H1 (cell line): ENCODE data around the gene RPS21. TPM values are rescaled to one million over a fixed set of nuclear protein-coding genes. Genes with fewer than 3 reads are reported as not detected.
A peak's percentile ranks its signal among the peaks of the same experiment; 100 is the strongest.
"Not testable (repeated sequence)": the region's sequence is repeated elsewhere in the genome, so short reads cannot be mapped to it uniquely, and the experiment has no call there.

ENCODE experiments used
- CTCF ChIA-PET: fragments of 300-600 bp; sonication (Branson Sonifier 250); formaldehyde crosslinking; loops from one replicate; lab custom pipeline; 2021; ENCODE audit not compliant: partially characterized antibody; lab: Charles Lee
- POLR2A ChIA-PET: fragments of 300-600 bp; sonication (Branson Sonifier 250); formaldehyde crosslinking; loops from one replicate; lab custom pipeline; 2021; ENCODE audit warnings: inconsistent platforms; ENCODE audit not compliant: partially characterized antibody; lab: Charles Lee
- DNase-seq, 2 experiments: peaks; one replicate each; pipeline versions ENCODE4 v3.0.0 to v3.0.0-alpha.2; 2010 to 2022; ENCODE audit warnings: low spot score in 2 of 2, low read depth in 1 of 2, mixed read lengths in 1 of 2
- FAIRE-seq: peaks from 2 replicates; lab custom pipeline; 2011; peaks lifted over from hg19 to GRCh38; lab: Jason Lieb, UNC
- H2AFZ ChIP-seq: 2 replicates; pipeline ENCODE4 v1.8.1; 2012; ENCODE audit warnings: low read length, inconsistent platforms
- H2AK5ac ChIP-seq: 2 replicates; pipeline ENCODE4 v1.6.1; 2013; ENCODE audit warnings: low read depth, low read length
- H2BK120ac ChIP-seq: replicated peaks from 2 replicates; pipeline ENCODE3; 2013; ENCODE audit warnings: low read depth, low read length, inconsistent platforms
- H2BK12ac ChIP-seq: 2 replicates; pipeline ENCODE4 v1.6.1; 2013; ENCODE audit warnings: low read depth, low read length
- H2BK15ac ChIP-seq: 2 replicates; pipeline ENCODE4 v1.6.1; 2013; ENCODE audit warnings: low read length
- H2BK20ac ChIP-seq: 2 replicates; pipeline ENCODE4 v1.6.1; 2013; ENCODE audit warnings: low read length
- H2BK5ac ChIP-seq: 2 replicates; pipeline ENCODE4 v1.6.1; 2013; ENCODE audit warnings: low read depth, low read length
- H3K14ac ChIP-seq: 2 replicates; pipeline ENCODE4 v1.6.1; 2013; ENCODE audit warnings: inconsistent platforms; ENCODE audit not compliant: insufficient read length
- H3K18ac ChIP-seq: 2 replicates; pipeline ENCODE4 v1.6.1; 2013; ENCODE audit warnings: low read length; ENCODE audit errors: extremely low read depth
- H3K23ac ChIP-seq: 2 replicates; pipeline ENCODE4 v1.6.1; 2013; ENCODE audit warnings: inconsistent platforms; ENCODE audit not compliant: insufficient read length
- H3K23me2 ChIP-seq: 2 replicates; pipeline ENCODE4 v1.6.1; 2013; ENCODE audit warnings: low read depth, low read length
- H3K27ac ChIP-seq: 2 replicates; pipeline ENCODE4 v1.6.1; 2011; ENCODE audit warnings: low read depth, low read length, inconsistent platforms
- H3K27me3 ChIP-seq, 4 experiments: replicated peaks in 1 of 4; 1 replicate in 1 of 4; 2 replicates in 3 of 4; pipeline versions ENCODE4 v1.6.1 to v1.8.1; 2011 to 2013; ENCODE audit warnings: low read length in 3 of 4, mild to moderate bottlenecking in 3 of 4, inconsistent platforms in 2 of 4, mixed read lengths in 2 of 4, moderate library complexity in 1 of 4; ENCODE audit not compliant: control insufficient read depth in 3 of 4, insufficient read depth in 3 of 4; ENCODE audit errors: extremely low read depth in 1 of 4
- H3K36me3 ChIP-seq, 4 experiments: 2 replicates each; pipeline versions ENCODE4 v1.6.1 to v1.8.1; 2011 to 2013; ENCODE audit warnings: mild to moderate bottlenecking in 4 of 4, low read length in 3 of 4, moderate library complexity in 2 of 4, control low read depth in 1 of 4, inconsistent platforms in 1 of 4; ENCODE audit not compliant: insufficient read depth in 4 of 4, control insufficient read depth in 2 of 4
- H3K4ac ChIP-seq: replicated peaks from 2 replicates; pipeline ENCODE3; 2013; ENCODE audit warnings: low read length, low read depth, mixed read lengths, inconsistent platforms; ENCODE audit not compliant: insufficient read length
- H3K4me1 ChIP-seq, 4 experiments: replicated peaks in 1 of 4; 1 replicate in 1 of 4; 2 replicates in 3 of 4; pipeline versions ENCODE4 v1.6.1 to v1.8.1; 2011 to 2013; ENCODE audit warnings: low read length in 3 of 4, inconsistent platforms in 2 of 4, mixed read lengths in 1 of 4; ENCODE audit not compliant: insufficient read depth in 4 of 4, control insufficient read depth in 3 of 4
- H3K4me2 ChIP-seq, 2 experiments: 2 replicates each; pipeline versions ENCODE4 v1.6.1 to v1.8.1; 2011 to 2013; ENCODE audit warnings: low read depth in 2 of 2, low read length in 2 of 2, control low read depth in 1 of 2, inconsistent platforms in 1 of 2, mild to moderate bottlenecking in 1 of 2; ENCODE audit not compliant: insufficient read depth in 1 of 2
- H3K4me3 ChIP-seq, 4 experiments: fragments of 200-600, 300-600 bp in 1 of 4; sonication (generic), shearing (Covaris generic), sonication (Bioruptor Twin) in 1 of 4; 2 replicates each; pipeline versions ENCODE4 v1.5.1 to v1.8.1; 2011 to 2016; ENCODE audit warnings: low read length in 4 of 4, low read depth in 3 of 4, control low read depth in 2 of 4, inconsistent platforms in 2 of 4, mild to moderate bottlenecking in 2 of 4, mixed read lengths in 1 of 4, moderate library complexity in 1 of 4; ENCODE audit not compliant: insufficient read depth in 2 of 4; ENCODE audit errors: extremely low read depth in 1 of 4
- H3K56ac ChIP-seq: replicated peaks from 2 replicates; pipeline ENCODE3; 2013; ENCODE audit warnings: low read depth, mild to moderate bottlenecking, mixed read lengths, low read length, inconsistent platforms; ENCODE audit not compliant: insufficient read length
- H3K79me1 ChIP-seq: 2 replicates; pipeline ENCODE4 v1.6.1; 2013; ENCODE audit warnings: low read depth, low read length, control low read depth
- H3K79me2 ChIP-seq, 2 experiments: 2 replicates each; pipeline versions ENCODE4 v1.6.1 to v1.8.1; 2012 to 2013; ENCODE audit warnings: low read length in 2 of 2, mild to moderate bottlenecking in 2 of 2, inconsistent platforms in 1 of 2; ENCODE audit not compliant: insufficient read depth in 2 of 2, control insufficient read depth in 1 of 2
- H3K9ac ChIP-seq, 4 experiments: replicated peaks in 1 of 4; 1 replicate in 1 of 4; 2 replicates in 3 of 4; pipeline versions ENCODE4 v1.6.1 to v1.8.1; 2011 to 2013; ENCODE audit warnings: low read depth in 3 of 4, low read length in 3 of 4, control low read depth in 2 of 4, mild to moderate bottlenecking in 2 of 4, moderate library complexity in 2 of 4, inconsistent platforms in 1 of 4; ENCODE audit errors: extremely low read depth in 1 of 4
- H3K9me3 ChIP-seq, 2 experiments: 2 replicates each; pipeline versions ENCODE4 v1.6.1 to v1.8.1; 2012 to 2013; ENCODE audit warnings: mild to moderate bottlenecking in 2 of 2, moderate library complexity in 2 of 2, control low read depth in 1 of 2, inconsistent platforms in 1 of 2, low read depth in 1 of 2, low read length in 1 of 2, mixed read lengths in 1 of 2; ENCODE audit not compliant: insufficient read depth in 2 of 2
- H4K20me1 ChIP-seq, 2 experiments: replicated peaks in 1 of 2; 2 replicates each; pipeline versions ENCODE3 to v1.8.1; 2011 to 2013; ENCODE audit warnings: inconsistent platforms in 2 of 2, low read length in 2 of 2, mild to moderate bottlenecking in 1 of 2; ENCODE audit not compliant: insufficient read depth in 2 of 2, control insufficient read depth in 1 of 2
- H4K5ac ChIP-seq: 2 replicates; pipeline ENCODE4 v1.6.1; 2013; ENCODE audit warnings: low read length, low read depth, mixed read lengths, inconsistent platforms; ENCODE audit not compliant: insufficient read length
- H4K8ac ChIP-seq: 2 replicates; pipeline ENCODE4 v1.8.0; 2013; ENCODE audit warnings: mild to moderate bottlenecking, moderate library complexity, low read length, inconsistent platforms; ENCODE audit not compliant: insufficient read depth; ENCODE audit errors: extremely low read depth
- H4K91ac ChIP-seq: replicated peaks from 2 replicates; pipeline ENCODE3; 2013; ENCODE audit warnings: low read length, mixed read lengths, inconsistent platforms; ENCODE audit not compliant: insufficient read length
- FOSL1 ChIP-seq: IDR thresholded peaks from 2 replicates; pipeline ENCODE4 v1.6.1; 2011; ENCODE audit warnings: mild to moderate bottlenecking, low read depth, low read length, moderate library complexity; ENCODE audit not compliant: insufficient read depth
- WGBS, 2 experiments: shearing (Covaris generic) in 1 of 2; methylation state at CpG; one replicate each; pipeline versions ENCODE4 v1.1.6 to v1.1.7; 2013 to 2015; ENCODE audit warnings: low lambda C conversion rate in 2 of 2, mixed read lengths in 2 of 2, inconsistent platforms in 1 of 2, low coverage in 1 of 2, missing lambda C conversion rate in 1 of 2; ENCODE audit not compliant: insufficient replicate concordance in 2 of 2, insufficient coverage in 1 of 2, insufficient read length in 1 of 2; ENCODE audit errors: extremely low coverage in 1 of 2, missing lambda C conversion rate in 1 of 2; 5-methylcytosine and 5-hydroxymethylcytosine counted together
- polyA plus RNA-seq, 7 experiments: library from polyadenylated mRNA; depleted of rRNA in 3 of 7; stranded (reverse) in 5 of 7; unstranded in 2 of 7; fragments of >200 nt in 5 of 7; fragments of 200-250 nt in 2 of 7; gene quantifications; 1 replicate in 5 of 7; 2 replicates in 1 of 7; 4 replicates in 1 of 7; pipeline versions ENCODE4 v1.2.1 to v1.2.3, GENCODE V29; 2011 to 2013; ENCODE audit warnings: missing spikeins in 2 of 7, mixed read lengths in 2 of 7
- total RNA-seq: library from RNA; stranded (reverse); fragmentation: NEBNext Ultra II Directional; extraction: Animal tissue kit (Norgen Biotek cat#: 25700); gene quantifications from 2 replicates; pipeline ENCODE4 v1.2.1, GENCODE V29; 2021

RPS21 gene
- total and polyA plus RNA-seq, 2 of the 8 experiments (the other 6 are each of a cell fraction or from before 2014, with no cell fraction given): 1,787 to 7,219 TPM

GRCh38 chr20:62426059-62426348, 39.1 kb downstream of the RPS21 start:
- 91% methylated on average over 4 of the region's 4 CpGs; no CpG with 5 or more reads in 1 of the 2 experiments for WGBS, 2 experiments
- not testable (repeated sequence) for H4K5ac ChIP-seq, H3K27ac ChIP-seq, H3K27me3 ChIP-seq, H2AFZ ChIP-seq, H3K56ac ChIP-seq, H3K23ac ChIP-seq, H3K79me2 ChIP-seq, H3K4me2 ChIP-seq, H4K20me1 ChIP-seq, H3K14ac ChIP-seq, H4K8ac ChIP-seq, H3K9ac ChIP-seq, H3K23me2 ChIP-seq, H2AK5ac ChIP-seq, H3K79me1 ChIP-seq, FAIRE-seq, H3K36me3 ChIP-seq, H3K18ac ChIP-seq, DNase-seq, H3K9me3 ChIP-seq, H3K4me3 ChIP-seq
- Histone ChIP-seq H2BK120ac (peak overlapping the region; percentile 9), H3K4me1 (peaks cover 0 to 45% (median 28%) of the 10 kb centered on the region in 4 experiments; a peak in 6 of 7 replicates), H2BK5ac (peak overlapping the region; percentile 98; the same call in 1 of the 2 replicates), H3K4ac (peak overlapping the region; percentile 12), H2BK15ac (peak overlapping the region; percentile 92; the same call in 1 of the 2 replicates), H4K91ac (peak overlapping the region; percentile 93), H2BK20ac (0 out of 2 replicates have a peak overlapping the region, but pooled peaks have one; percentile 28), H2BK12ac (peak overlapping the region; percentile 95; the same call in 1 of the 2 replicates)
- TF ChIP-seq FOSL1: peak; percentile 44; the same call in 1 of the 2 replicates
- ChIA-PET POLR2A (interaction anchor here (1.0 to 3.4 kb wide), 5 partner anchors 11 to 69 kb away, joined by 3 to 15 read pairs (median 4); no protein-coding TSS in a partner anchor), CTCF (interaction anchor here (10.8 kb wide), 1 partner anchor 14 kb away, joined by 104 read pairs; no protein-coding TSS in a partner anchor)
